GM12892 (cell line): ENCODE data around the gene PRDM2.
"Not testable (repeated sequence)": the region's sequence is repeated elsewhere in the genome, so short reads cannot be mapped to it uniquely, and the experiment has no call there.

ENCODE experiments used
- DNase-seq: peaks from one replicate; pipeline ENCODE4 v3.0.0; 2011; ENCODE audit not compliant: insufficient read length
- FAIRE-seq: peaks from 2 replicates; lab custom pipeline; 2011; peaks lifted over from hg19 to GRCh38; lab: Jason Lieb, UNC
- POLR2A ChIP-seq: IDR thresholded peaks from 2 replicates; pipeline ENCODE4 v1.6.1; 2011; ENCODE audit warnings: low read depth, low read length, control low read depth
- POLR2AphosphoS5 ChIP-seq: IDR thresholded peaks from 2 replicates; pipeline ENCODE4 v1.6.1; 2011; ENCODE audit warnings: low read depth, low read length, control low read depth
- TAF1 ChIP-seq: IDR thresholded peaks from 2 replicates; pipeline ENCODE4 v1.6.1; 2011; ENCODE audit warnings: low read depth, mild to moderate bottlenecking, control low read depth, low read length, borderline replicate concordance

The PRDM2 gene

DNA sequence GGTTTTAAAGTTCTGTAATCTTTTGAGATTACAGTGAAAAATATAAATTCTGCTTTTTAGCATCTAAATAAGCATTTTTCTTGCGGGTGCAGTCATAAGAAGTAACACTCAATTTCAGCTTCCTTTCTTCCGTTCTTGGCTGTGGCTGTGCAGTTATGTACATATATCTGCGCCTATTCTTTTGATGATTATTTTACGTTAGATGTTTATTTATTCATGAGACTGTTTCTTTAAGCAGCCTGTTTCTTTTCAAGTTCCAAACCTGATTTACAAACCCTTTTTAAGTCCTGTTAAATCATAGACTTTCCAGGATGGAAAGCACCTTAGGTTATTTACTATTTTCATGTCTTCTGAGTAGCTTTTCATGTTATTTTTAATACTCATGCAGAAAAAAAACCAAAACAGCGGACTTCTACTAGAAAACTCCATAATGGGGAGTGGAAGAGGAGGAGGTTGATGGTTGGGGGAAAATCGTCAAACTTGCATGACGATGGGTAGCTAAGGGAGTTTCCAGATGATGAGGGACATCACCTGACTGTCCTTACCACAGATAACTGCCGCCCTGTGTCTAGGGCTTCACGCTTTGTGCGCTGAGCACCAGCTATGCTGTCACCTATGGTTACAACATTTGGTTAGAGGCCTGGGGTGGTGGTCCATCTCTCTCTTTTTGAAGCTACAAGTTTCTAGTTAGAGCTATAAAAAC, 2.6 kb downstream of the PRDM2 start:
- FAIRE-seq (peak; percentile 100), DNase-seq (peak; percentile 34)
- TF ChIP-seq POLR2A (peak; percentile 42; the same call in 1 of the 2 replicates), POLR2AphosphoS5 (peak; percentile 73; the same call in 1 of the 2 replicates), TAF1 (peak; percentile 45; the same call in 1 of the 2 replicates)

- no peak; the same call in 1 of the 2 replicates for TF ChIP-seq POLR2AphosphoS5
- no peak for TF ChIP-seq TAF1
- TF ChIP-seq POLR2A, result no peak; the same call in 1 of the 2 replicates
- DNase-seq (no peak), FAIRE-seq (no peak)
Observed at GRCh38 chr1:13703128-13703513, 3.1 kb downstream of the PRDM2 start.

- FAIRE-seq, result peak; percentile 36
- TF ChIP-seq TAF1 (no peak), POLR2AphosphoS5 (no peak), POLR2A (no peak)
- no peak for DNase-seq
Observed at GRCh38 chr1:13703558-13704490, 3.8 kb downstream of the PRDM2 start.

DNA sequence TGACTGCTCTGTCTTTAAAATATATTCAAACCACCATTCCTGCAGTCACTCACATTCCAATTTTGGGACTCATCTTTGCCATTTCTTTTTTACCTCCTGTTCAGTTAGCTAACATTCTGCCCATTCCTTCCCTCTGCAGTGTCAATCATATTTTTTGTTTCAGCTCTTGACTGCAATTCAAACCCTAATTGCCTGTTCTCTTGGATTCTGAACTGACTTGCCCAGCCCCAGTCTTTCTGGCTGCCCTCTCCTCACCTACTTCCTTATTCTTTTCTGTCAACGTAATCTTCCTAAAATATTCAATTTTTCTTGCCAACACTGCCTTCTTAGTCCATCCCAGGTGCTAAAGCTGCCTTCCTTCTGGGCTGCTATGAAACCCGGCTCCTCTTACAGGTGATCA, 6.1 kb downstream of the PRDM2 start:
- no peak for DNase-seq
- no peak for FAIRE-seq
- no peak for TF ChIP-seq POLR2AphosphoS5
- no peak for TF ChIP-seq POLR2A

- DNase-seq (no peak), FAIRE-seq (no peak)
Observed at GRCh38 chr1:13707164-13707563, 7.2 kb downstream of the PRDM2 start.

GRCh38 chr1:13708380-13708982, 8.5 kb downstream of the PRDM2 start:
- TF ChIP-seq POLR2A (no peak), POLR2AphosphoS5 (no peak), TAF1 (no peak)
- peak; percentile 46 for FAIRE-seq
- no peak for DNase-seq

More at GRCh38 chr1:13707164-13707563, 7.2 kb downstream of the PRDM2 start:
- TF ChIP-seq POLR2AphosphoS5, result no peak

DNA sequence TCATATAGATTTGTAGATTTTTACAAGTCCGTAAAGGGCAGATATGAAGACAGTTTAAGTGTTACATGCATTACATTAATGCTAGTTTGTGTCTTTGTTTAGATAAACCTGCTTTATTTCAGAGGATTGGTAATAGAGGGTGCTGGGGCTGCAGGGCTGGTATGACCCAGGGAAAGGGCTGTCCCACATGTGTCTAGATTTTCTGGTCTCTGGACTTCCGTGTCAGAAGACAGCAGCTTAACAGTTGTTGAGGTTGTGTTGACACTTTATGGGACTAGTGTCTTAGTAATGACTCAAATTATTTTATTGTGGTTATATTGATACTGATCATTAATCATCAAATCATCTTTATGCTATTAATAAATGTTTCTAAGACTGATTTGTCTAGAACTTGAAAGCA, 10.1 kb downstream of the PRDM2 start:
- TF ChIP-seq POLR2AphosphoS5 (no peak), TAF1 (no peak), POLR2A (no peak)
- no peak for DNase-seq
- FAIRE-seq, result no peak

GRCh38 chr1:13714851-13715250, 14.9 kb downstream of the PRDM2 start:
- DNase-seq (no peak), FAIRE-seq (no peak)
- TF ChIP-seq POLR2AphosphoS5 (no peak), TAF1 (no peak), POLR2A (no peak)

DNA sequence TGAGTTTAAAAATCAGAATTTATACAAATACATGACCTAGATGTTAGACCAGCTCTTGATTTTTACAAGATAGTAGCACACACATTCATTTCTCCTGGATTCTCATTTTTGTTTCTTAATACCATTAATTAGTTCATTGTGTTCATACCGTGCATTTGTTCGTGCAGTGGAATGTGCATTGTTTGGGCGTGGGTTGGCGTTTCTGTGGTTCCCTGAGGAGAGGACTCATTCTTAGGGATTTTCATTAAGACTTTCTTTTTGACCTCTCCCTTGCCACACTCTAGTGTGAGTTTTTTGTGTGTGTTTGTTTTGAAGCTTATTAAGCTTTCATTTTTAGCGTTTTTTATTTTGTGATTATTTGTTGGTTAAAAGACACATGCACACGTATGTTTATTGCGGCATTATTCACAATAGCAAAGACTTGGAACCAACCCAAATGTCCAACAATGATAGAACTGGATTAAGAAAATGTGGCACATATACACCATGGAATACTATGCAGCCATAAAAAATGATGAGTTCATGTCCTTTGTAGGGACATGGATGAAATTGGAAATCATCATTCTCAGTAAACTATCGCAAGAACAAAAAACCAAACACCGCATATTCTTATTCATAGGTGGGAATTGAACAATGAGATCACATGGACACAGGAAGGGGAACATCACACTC, 15.8 kb downstream of the PRDM2 start:
- not testable (repeated sequence) for FAIRE-seq, DNase-seq

- DNase-seq (no peak), FAIRE-seq (no peak)
- TF ChIP-seq POLR2AphosphoS5, result no peak
- TF ChIP-seq POLR2A, result no peak
- TF ChIP-seq TAF1, result no peak
Observed at GRCh38 chr1:13722808-13723360, 22.9 kb downstream of the PRDM2 start.

- FAIRE-seq, result peak; percentile 46
- no peak for DNase-seq
- TF ChIP-seq POLR2A (no peak), TAF1 (no peak), POLR2AphosphoS5 (no peak)
Observed at GRCh38 chr1:13723810-13724209, 23.8 kb downstream of the PRDM2 start.
